ENCODE results near the gene HDDC2.
"Not testable (repeated sequence)": the region's sequence is repeated elsewhere in the genome, so short reads cannot be mapped to it uniquely, and the experiment has no call there.

HDDC2 gene

GRCh38 chr6:125304970-125305660 lies 3.3 kb upstream of the HDDC2 start:
- no peak for DNase-seq

GRCh38 chr6:125303512-125303854 lies 1.7 kb upstream of the HDDC2 start:
- no peak for DNase-seq

GRCh38 chr6:125302840-125303511 lies 1.2 kb upstream of the HDDC2 start:
- DNase-seq, result no peak

GRCh38 chr6:125300992-125301434 lies 754 bp downstream of the HDDC2 start:
- peak in 2 of 3 experiments; percentile 35 to 70 for DNase-seq

- no peak for DNase-seq
Measured at GRCh38 chr6:125299257-125299656, 2.5 kb downstream of the HDDC2 start.

GRCh38 chr6:125296471-125296870 lies 5.3 kb downstream of the HDDC2 start:
- no peak for DNase-seq

GRCh38 chr6:125294925-125295324 lies 6.8 kb downstream of the HDDC2 start:
- DNase-seq, result no peak

- no peak for DNase-seq
Measured at GRCh38 chr6:125294036-125294435, 7.7 kb downstream of the HDDC2 start.

GRCh38 chr6:125293587-125293986 lies 8.2 kb downstream of the HDDC2 start:
- no peak for DNase-seq

GRCh38 chr6:125287718-125288117 lies 14.0 kb downstream of the HDDC2 start:
- DNase-seq, result no peak

GRCh38 chr6:125285936-125286335 lies 15.8 kb downstream of the HDDC2 start:
- no peak for DNase-seq

- DNase-seq, result no peak
Measured at GRCh38 chr6:125285353-125285752, 16.4 kb downstream of the HDDC2 start.

GRCh38 chr6:125282470-125282869 lies 19.3 kb downstream of the HDDC2 start:
- not testable (repeated sequence) for DNase-seq

GRCh38 chr6:125280370-125281035 lies 21.3 kb downstream of the HDDC2 start:
- not testable (repeated sequence) for DNase-seq

- no peak for DNase-seq
Measured at GRCh38 chr6:125279961-125280360, 21.8 kb downstream of the HDDC2 start.

GRCh38 chr6:125277838-125278237 lies 23.9 kb downstream of the HDDC2 start:
- no peak for DNase-seq

- no peak for DNase-seq
Measured at GRCh38 chr6:125275779-125276178, 26.0 kb downstream of the HDDC2 start.

- DNase-seq, result peak in 1 of 3 experiments; percentile 12
Measured at GRCh38 chr6:125274935-125275334, 26.8 kb downstream of the HDDC2 start.

- peak in 1 of 3 experiments; percentile 17 for DNase-seq
Measured at GRCh38 chr6:125273965-125274364, 27.8 kb downstream of the HDDC2 start.

GRCh38 chr6:125273251-125273650 lies 28.5 kb downstream of the HDDC2 start:
- DNase-seq, result no peak

GRCh38 chr6:125271486-125272159 lies 30.1 kb downstream of the HDDC2 start:
- no peak for DNase-seq

- DNase-seq, result no peak
Measured at GRCh38 chr6:125270380-125270779, 31.4 kb downstream of the HDDC2 start.

GRCh38 chr6:125269328-125269985 lies 32.3 kb downstream of the HDDC2 start:
- DNase-seq, result no peak
